NCI-H446 treated with DMSO at 0.1 percent for 48 hours (cell line): ENCODE measurements around the gene ACOXL.

Experiments used
- DNase-seq: peaks from one replicate; lab custom pipeline; 2025; lab: John Stamatoyannopoulos, UW

The ACOXL gene

GRCh38 chr2:110828330-110828729 lies 96.0 kb downstream of the ACOXL start:
- peak; percentile 27 for DNase-seq

- DNase-seq: no peak
These were observed 97.2 kb downstream of the ACOXL start for GRCh38 chr2:110829413-110830146.

GRCh38 chr2:110832740-110833139 lies 100.4 kb downstream of the ACOXL start:
- DNase-seq: no peak

GRCh38 chr2:110834134-110834827 lies 101.9 kb downstream of the ACOXL start:
- no peak for DNase-seq

- DNase-seq: no peak
These were observed 104.3 kb downstream of the ACOXL start for GRCh38 chr2:110836671-110837070.

GRCh38 chr2:110837446-110838409 lies 105.4 kb downstream of the ACOXL start:
- DNase-seq: no peak

GRCh38 chr2:110838657-110839384 lies 106.4 kb downstream of the ACOXL start:
- DNase-seq: no peak

GRCh38 chr2:110840508-110840907 lies 108.1 kb downstream of the ACOXL start:
- DNase-seq: no peak

- no peak for DNase-seq
These were observed 109.7 kb downstream of the ACOXL start for GRCh38 chr2:110842048-110842447.

GRCh38 chr2:110843496-110843895 lies 111.1 kb downstream of the ACOXL start:
- DNase-seq: no peak

- no peak for DNase-seq
These were observed 111.7 kb downstream of the ACOXL start for GRCh38 chr2:110843959-110844510.

GRCh38 chr2:110847651-110848050 lies 115.3 kb downstream of the ACOXL start:
- no peak for DNase-seq

GRCh38 chr2:110848071-110848470 lies 115.7 kb downstream of the ACOXL start:
- DNase-seq: peak; percentile 45

- DNase-seq: no peak
These were observed 116.2 kb downstream of the ACOXL start for GRCh38 chr2:110848519-110849030.

GRCh38 chr2:110851531-110851930 lies 119.2 kb downstream of the ACOXL start:
- DNase-seq: no peak

GRCh38 chr2:110852051-110852450 lies 119.7 kb downstream of the ACOXL start:
- DNase-seq: no peak

GRCh38 chr2:110852541-110853263 lies 120.3 kb downstream of the ACOXL start:
- DNase-seq: no peak

- no peak for DNase-seq
These were observed 121.1 kb downstream of the ACOXL start for GRCh38 chr2:110853516-110853915.

- DNase-seq: no peak
These were observed 121.6 kb downstream of the ACOXL start for GRCh38 chr2:110853948-110854347.

- no peak for DNase-seq
These were observed 122.1 kb downstream of the ACOXL start for GRCh38 chr2:110854355-110855081.
